IPS DF 4.7 (cell line): ENCODE data around the gene RSPO3.

ENCODE experiments used
- DNase-seq: peaks from one replicate; pipeline ENCODE4 v3.0.0-alpha.2; 2013; ENCODE audit warnings: low spot score; ENCODE audit errors: extremely low read depth

RSPO3 gene

GRCh38 chr6:127154509-127154908 is 36.0 kb downstream of the RSPO3 start:
- DNase-seq = no peak

DNA sequence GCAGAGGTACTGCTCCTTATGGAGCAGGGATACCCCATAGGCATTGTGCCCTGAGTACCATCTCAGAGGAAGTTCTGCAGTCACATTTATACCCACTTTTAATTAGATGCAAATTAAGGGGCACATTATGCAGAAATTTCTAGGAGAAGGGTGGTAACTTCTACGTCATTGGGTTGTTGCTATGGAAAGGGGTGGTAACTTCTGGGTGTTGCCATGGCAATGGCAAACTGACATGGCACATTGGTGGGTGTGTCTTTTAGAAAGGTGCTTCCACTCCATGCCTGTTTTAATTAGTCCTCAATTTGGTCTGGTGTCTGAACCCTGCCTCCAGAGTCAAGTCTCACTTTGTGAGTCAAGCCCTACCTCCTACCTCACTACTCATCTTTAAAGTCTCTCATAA is 42.0 kb downstream of the RSPO3 start:
- no peak for DNase-seq

DNA sequence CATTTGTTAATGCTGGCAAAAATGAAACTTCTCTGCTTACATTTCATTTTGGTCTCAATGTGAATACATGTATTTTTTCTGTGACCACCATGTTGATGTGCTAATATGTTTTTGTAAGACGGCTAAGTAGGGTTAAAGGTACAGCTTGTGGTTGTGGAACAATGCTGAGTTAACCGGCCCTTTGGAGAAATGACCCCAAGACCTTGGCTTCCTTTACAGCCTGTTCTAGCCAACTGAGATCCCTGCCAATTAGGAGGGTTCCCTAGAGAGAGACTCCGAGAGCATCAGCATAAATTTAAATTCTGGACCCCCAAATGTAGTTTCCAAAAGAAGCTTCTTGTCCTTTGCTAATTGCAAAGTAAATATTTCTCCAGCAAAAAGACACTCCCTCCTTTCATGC is 44.4 kb downstream of the RSPO3 start:
- DNase-seq = no peak

- DNase-seq = no peak
Measured at GRCh38 chr6:127164036-127164435, 45.6 kb downstream of the RSPO3 start.

DNA sequence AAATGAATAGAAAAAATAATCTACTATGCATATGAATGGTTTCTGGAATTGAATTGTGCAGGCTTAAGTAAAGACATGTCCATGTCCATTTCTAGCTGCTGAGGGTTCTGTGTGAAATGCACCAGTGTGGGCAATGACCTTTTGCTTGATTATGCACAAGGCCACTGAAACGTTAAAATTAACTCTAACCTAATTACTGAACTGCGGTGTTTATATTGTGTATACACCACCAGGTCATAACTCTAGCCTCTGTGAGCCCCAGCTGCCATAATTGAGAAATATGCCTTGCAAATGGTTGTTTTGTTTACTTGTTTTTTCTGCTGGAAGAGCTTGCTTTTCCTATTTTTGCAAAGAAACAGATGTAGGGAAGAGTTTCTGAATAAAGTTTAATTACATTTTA is 46.1 kb downstream of the RSPO3 start:
- DNase-seq = no peak

GRCh38 chr6:127173156-127173940 is 54.9 kb downstream of the RSPO3 start:
- DNase-seq = no peak

DNA sequence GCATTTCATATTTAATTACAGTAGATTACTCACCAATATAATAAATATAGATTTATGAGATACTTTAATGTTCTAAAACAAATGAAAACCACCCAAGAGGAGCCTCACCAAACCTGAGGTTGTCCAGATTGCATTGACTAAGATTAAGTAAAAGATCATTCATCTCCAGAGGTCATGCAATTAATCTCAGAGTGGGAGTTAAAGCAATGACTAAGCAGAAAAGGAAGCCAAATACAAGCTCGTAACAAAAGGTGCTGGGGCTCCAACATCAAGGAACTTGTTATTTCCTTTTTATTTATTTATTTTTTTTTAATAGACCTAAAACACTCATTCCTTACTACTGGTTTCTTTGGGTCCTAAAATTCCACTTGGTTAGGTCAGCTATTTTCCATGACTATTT is 57.7 kb downstream of the RSPO3 start:
- no peak for DNase-seq

DNA sequence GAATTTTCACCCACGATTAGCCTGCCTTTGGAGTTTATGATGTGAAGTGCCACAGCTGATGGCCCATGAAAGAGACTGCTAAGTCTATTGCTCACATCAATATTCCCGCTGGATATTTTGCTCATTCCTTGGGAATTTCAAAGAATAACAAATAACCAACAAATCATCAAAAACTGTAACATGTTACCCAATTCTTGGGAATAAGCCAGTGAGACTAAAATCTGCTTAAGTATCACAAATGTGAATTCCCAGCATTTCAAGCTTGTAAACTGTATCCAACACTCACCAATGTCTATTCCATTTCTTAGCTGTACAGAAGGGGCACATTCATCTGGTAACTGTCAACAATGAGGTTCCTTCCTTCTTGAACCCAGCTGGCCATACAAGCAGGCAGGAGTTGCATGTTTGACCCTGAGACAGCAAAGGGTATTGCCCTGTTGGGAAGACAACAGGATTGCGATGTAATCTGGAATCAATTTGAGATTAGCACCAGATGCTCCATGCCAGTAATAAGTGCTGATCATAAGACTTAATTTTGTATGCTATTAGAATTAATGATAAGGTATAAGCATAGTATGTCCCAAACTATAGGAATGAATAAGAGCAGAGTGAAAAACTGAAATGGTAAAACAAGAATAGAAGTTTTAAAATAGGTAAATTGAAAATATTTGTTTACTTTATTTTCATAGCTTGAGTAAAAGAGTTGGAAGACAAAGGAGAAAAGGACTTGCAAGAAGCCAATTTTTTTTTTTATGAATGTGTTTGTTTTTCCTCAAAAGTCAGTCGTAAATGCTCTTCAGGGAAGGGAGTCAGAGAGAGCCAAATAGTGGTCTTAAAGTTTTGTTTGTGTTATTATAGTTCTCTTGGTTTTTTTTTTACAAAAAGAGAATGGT is 58.8 kb downstream of the RSPO3 start:
- no peak for DNase-seq

- no peak for DNase-seq
Measured at GRCh38 chr6:127177923-127178231, 59.4 kb downstream of the RSPO3 start.

DNA sequence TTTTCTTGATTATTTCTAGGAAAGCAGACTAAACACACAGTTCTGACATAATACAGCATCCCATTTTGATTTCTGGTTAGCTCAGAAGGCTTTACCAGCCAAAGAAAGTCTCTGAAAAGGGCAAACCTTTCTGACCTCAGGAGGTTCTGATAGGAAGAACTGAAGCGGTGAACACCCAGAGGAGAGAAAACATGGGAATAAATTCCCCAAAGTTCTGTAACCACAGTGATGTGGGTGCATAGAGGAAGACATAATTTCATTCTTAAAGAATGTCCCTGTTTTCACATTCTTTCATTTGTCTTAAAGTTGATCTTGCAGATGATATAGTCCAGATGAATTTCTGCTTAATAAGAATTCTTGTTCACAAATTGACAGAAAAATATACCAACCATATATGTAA is 60.3 kb downstream of the RSPO3 start:
- DNase-seq = no peak

GRCh38 chr6:127180426-127180825 is 62.0 kb downstream of the RSPO3 start:
- no peak for DNase-seq

- DNase-seq = no peak
Measured at GRCh38 chr6:127182501-127182900, 64.0 kb downstream of the RSPO3 start.

- no peak for DNase-seq
Measured at GRCh38 chr6:127185437-127185995, 67.0 kb downstream of the RSPO3 start.

GRCh38 chr6:127186889-127187288 is 68.4 kb downstream of the RSPO3 start:
- no peak for DNase-seq

DNA sequence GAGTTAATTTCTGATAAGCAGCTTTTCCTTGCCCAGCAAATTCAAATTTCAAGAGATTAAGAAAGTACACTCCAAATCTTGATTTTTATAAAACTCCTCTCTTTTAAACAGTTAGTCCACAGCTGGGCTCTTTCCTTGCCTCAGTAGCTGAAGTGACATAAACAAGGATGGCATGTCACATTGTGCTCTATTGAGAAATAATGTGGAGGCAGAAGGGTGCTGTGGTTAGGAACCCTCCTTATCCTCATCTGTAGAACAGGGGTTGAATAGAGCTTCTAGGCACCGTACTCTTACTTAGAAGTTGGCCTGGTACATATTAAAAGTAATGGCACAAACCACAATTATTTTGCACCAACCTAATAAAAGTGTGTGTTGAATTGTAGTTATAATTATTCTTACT is 70.3 kb downstream of the RSPO3 start:
- DNase-seq = no peak

GRCh38 chr6:127190552-127190951 is 72.1 kb downstream of the RSPO3 start:
- DNase-seq = no peak

DNA sequence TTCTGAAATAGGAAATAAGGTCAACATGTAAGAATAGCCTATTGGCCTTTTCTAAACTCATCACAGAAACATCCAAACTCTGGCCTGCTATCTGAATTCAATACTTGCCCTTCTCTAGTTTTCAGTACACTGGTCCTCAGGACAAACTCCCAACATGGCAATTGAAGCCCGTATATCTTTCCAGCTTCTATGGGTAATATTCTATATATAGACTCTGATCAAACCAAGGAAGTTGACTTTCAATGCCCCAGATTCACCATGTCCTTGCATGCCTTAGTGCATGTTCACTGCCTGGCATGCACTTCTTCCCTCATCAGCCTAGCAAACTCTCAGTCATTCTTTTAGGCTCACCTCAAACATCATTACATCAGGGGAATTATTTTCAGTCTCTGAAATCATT is 73.2 kb downstream of the RSPO3 start:
- no peak for DNase-seq

DNA sequence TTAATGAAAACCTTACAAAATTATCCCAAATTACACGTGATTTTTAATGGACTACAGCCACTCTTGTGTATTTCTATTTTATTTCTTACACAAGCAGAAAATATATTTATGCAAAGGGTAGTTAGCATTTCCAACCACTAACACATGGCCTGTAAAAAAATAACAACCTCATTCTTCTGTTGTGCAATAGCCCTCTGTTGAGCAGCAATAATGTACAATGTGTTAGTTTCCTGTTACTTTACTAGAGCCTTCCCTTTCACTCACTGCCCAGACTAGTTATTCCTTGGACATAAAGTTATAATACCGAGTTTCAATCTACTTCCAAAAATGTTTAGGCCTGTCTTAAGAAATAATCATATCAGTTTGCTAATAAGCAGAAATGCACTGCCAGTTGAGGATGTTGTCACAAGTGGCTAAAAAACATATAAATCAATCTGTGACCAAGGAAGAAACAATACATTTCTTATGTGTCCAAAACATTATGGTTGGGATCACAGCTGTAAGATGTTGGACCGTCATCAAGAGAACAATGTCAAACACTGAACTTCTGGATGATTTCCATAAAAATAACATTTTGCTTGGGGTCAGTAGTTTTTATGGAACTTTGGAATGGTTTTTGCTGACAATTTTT is 74.6 kb downstream of the RSPO3 start:
- no peak for DNase-seq

DNA sequence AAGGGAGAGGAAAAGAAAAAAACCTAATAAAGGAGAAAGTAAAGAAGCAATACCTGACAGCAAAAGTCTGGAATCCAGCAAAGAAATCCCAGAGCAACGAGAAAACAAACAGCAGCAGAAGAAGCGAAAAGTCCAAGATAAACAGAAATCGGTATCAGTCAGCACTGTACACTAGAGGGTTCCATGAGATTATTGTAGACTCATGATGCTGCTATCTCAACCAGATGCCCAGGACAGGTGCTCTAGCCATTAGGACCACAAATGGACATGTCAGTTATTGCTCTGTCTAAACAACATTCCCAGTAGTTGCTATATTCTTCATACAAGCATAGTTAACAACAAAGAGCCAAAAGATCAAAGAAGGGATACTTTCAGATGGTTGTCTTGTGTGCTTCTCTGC is 77.4 kb downstream of the RSPO3 start:
- DNase-seq = no peak

- DNase-seq = no peak
Measured at GRCh38 chr6:127198549-127198948, 80.1 kb downstream of the RSPO3 start.

DNA sequence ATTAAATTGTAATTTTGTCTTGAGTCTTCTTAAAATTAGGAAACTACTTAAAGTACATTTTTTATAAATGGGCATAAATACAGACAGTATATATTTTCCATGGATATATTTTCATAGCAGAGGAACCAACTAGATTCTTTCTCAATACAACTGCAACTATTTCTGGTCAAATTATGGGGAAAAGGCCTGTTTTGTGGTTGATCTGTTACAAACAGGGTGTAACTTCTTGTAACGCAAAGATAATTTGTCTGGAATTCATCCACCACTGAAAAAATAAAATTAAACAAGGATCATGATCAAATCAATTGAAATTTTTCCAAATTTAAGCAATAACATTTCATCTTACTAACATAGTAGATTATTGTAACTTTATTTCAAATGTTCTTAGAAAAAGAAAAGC is 81.0 kb downstream of the RSPO3 start:
- DNase-seq = no peak

- DNase-seq = no peak
Measured at GRCh38 chr6:127200114-127200513, 81.6 kb downstream of the RSPO3 start.
